ENCODE data around the gene SBF2. TPM values are rescaled to one million over a fixed set of nuclear protein-coding genes. Genes with fewer than 3 reads are reported as not detected.

The SBF2 gene
- polyA plus RNA-seq, 2 donors, result 8.5 to 12.1 TPM

- H3K9me3 ChIP-seq (ENCODE audit: control insufficient read depth in 2 of 2, insufficient read depth in 1 of 2, low read depth in 1 of 2, low read length in 1 of 2), result no peaks in the 10 kb centered on the region
- H3K27me3 ChIP-seq (ENCODE audit: control insufficient read depth in 1 of 2, insufficient read depth in 2 of 2, low read length in 2 of 2), result no peaks in the 10 kb centered on the region
- no peak overlapping the region for H3K4me3 ChIP-seq (ENCODE audit: low read depth in 1 of 2, low read length in 2 of 2)
- H3K27ac ChIP-seq (ENCODE audit: low read depth in 2 of 2, low read length in 1 of 2), result no peak overlapping the region
- 84 to 85% methylated on average over 3 of the region's 3 CpGs for WGBS, 2 donors
- H3K36me3 ChIP-seq (ENCODE audit: control insufficient read depth in 2 of 2, insufficient read depth in 2 of 2, low read length in 1 of 2), result no peaks in the 10 kb centered on the region
- no peaks in the 10 kb centered on the region for H3K4me1 ChIP-seq (ENCODE audit: control insufficient read depth in 2 of 2, insufficient read depth in 2 of 2, low read length in 1 of 2)
Measured at GRCh38 chr11:10211470-10211869, 82.5 kb downstream of the SBF2 start.

GRCh38 chr11:10209326-10209725 lies 84.7 kb downstream of the SBF2 start:
- Histone ChIP-seq H3K9me3 (ENCODE audit: control insufficient read depth in 2 of 2, insufficient read depth in 1 of 2, low read depth in 1 of 2, low read length in 1 of 2) (no peaks in the 10 kb centered on the region), H3K4me1 (ENCODE audit: control insufficient read depth in 2 of 2, insufficient read depth in 2 of 2, low read length in 1 of 2) (no peaks in the 10 kb centered on the region), H3K27me3 (ENCODE audit: control insufficient read depth in 1 of 2, insufficient read depth in 2 of 2, low read length in 2 of 2) (no peaks in the 10 kb centered on the region), H3K4me3 (ENCODE audit: low read depth in 1 of 2, low read length in 2 of 2) (no peak overlapping the region), H3K36me3 (ENCODE audit: control insufficient read depth in 2 of 2, insufficient read depth in 2 of 2, low read length in 1 of 2) (no peaks in the 10 kb centered on the region), H3K27ac (ENCODE audit: low read depth in 2 of 2, low read length in 1 of 2) (no peak overlapping the region)
- 69 to 80% methylated on average over 4 of the region's 4 CpGs for WGBS, 2 donors

- Histone ChIP-seq H3K27me3 (ENCODE audit: control insufficient read depth in 1 of 2, insufficient read depth in 2 of 2, low read length in 2 of 2) (no peaks in the 10 kb centered on the region), H3K4me3 (ENCODE audit: low read depth in 1 of 2, low read length in 2 of 2) (no peak overlapping the region), H3K4me1 (ENCODE audit: control insufficient read depth in 2 of 2, insufficient read depth in 2 of 2, low read length in 1 of 2) (no peaks in the 10 kb centered on the region), H3K36me3 (ENCODE audit: control insufficient read depth in 2 of 2, insufficient read depth in 2 of 2, low read length in 1 of 2) (no peaks in the 10 kb centered on the region), H3K9me3 (ENCODE audit: control insufficient read depth in 2 of 2, insufficient read depth in 1 of 2, low read depth in 1 of 2, low read length in 1 of 2) (no peaks in the 10 kb centered on the region), H3K27ac (ENCODE audit: low read depth in 2 of 2, low read length in 1 of 2) (no peak overlapping the region)
- WGBS, 2 donors, result 20 to 22% methylated on average over 4 of the region's 4 CpGs
Measured at GRCh38 chr11:10208131-10208575, 85.9 kb downstream of the SBF2 start.

GRCh38 chr11:10205928-10206327 lies 88.1 kb downstream of the SBF2 start:
- no peaks in the 10 kb centered on the region for H3K9me3 ChIP-seq (ENCODE audit: control insufficient read depth in 2 of 2, insufficient read depth in 1 of 2, low read depth in 1 of 2, low read length in 1 of 2)
- no peak overlapping the region for H3K4me3 ChIP-seq (ENCODE audit: low read depth in 1 of 2, low read length in 2 of 2)
- H3K36me3 ChIP-seq (ENCODE audit: control insufficient read depth in 2 of 2, insufficient read depth in 2 of 2, low read length in 1 of 2), result no peaks in the 10 kb centered on the region
- no peaks in the 10 kb centered on the region for H3K4me1 ChIP-seq (ENCODE audit: control insufficient read depth in 2 of 2, insufficient read depth in 2 of 2, low read length in 1 of 2)
- H3K27ac ChIP-seq (ENCODE audit: low read depth in 2 of 2, low read length in 1 of 2), result no peak overlapping the region
- H3K27me3 ChIP-seq (ENCODE audit: control insufficient read depth in 1 of 2, insufficient read depth in 2 of 2, low read length in 2 of 2), result no peaks in the 10 kb centered on the region
- WGBS, 2 donors, result 76 to 78% methylated on average over 1 of the region's 1 CpG

- Histone ChIP-seq H3K27ac (ENCODE audit: low read depth in 2 of 2, low read length in 1 of 2) (no peak overlapping the region), H3K4me3 (ENCODE audit: low read depth in 1 of 2, low read length in 2 of 2) (no peak overlapping the region), H3K27me3 (ENCODE audit: control insufficient read depth in 1 of 2, insufficient read depth in 2 of 2, low read length in 2 of 2) (no peaks in the 10 kb centered on the region), H3K4me1 (ENCODE audit: control insufficient read depth in 2 of 2, insufficient read depth in 2 of 2, low read length in 1 of 2) (no peaks in the 10 kb centered on the region), H3K9me3 (ENCODE audit: control insufficient read depth in 2 of 2, insufficient read depth in 1 of 2, low read depth in 1 of 2, low read length in 1 of 2) (no peaks in the 10 kb centered on the region), H3K36me3 (ENCODE audit: control insufficient read depth in 2 of 2, insufficient read depth in 2 of 2, low read length in 1 of 2) (no peaks in the 10 kb centered on the region)
- WGBS, 2 donors, result 86 to 91% methylated on average over 4 of the region's 4 CpGs
Measured at GRCh38 chr11:10204021-10204420, 90.0 kb downstream of the SBF2 start.

GRCh38 chr11:10201343-10201742 lies 92.7 kb downstream of the SBF2 start:
- WGBS, 2 donors, result 84 to 85% methylated on average over 1 of the region's 1 CpG
- Histone ChIP-seq H3K27ac (ENCODE audit: low read depth in 2 of 2, low read length in 1 of 2) (no peak overlapping the region), H3K4me1 (ENCODE audit: control insufficient read depth in 2 of 2, insufficient read depth in 2 of 2, low read length in 1 of 2) (no peaks in the 10 kb centered on the region), H3K36me3 (ENCODE audit: control insufficient read depth in 2 of 2, insufficient read depth in 2 of 2, low read length in 1 of 2) (no peaks in the 10 kb centered on the region), H3K4me3 (ENCODE audit: low read depth in 1 of 2, low read length in 2 of 2) (no peak overlapping the region), H3K9me3 (ENCODE audit: control insufficient read depth in 2 of 2, insufficient read depth in 1 of 2, low read depth in 1 of 2, low read length in 1 of 2) (no peaks in the 10 kb centered on the region), H3K27me3 (ENCODE audit: control insufficient read depth in 1 of 2, insufficient read depth in 2 of 2, low read length in 2 of 2) (no peaks in the 10 kb centered on the region)

- no peaks in the 10 kb centered on the region for H3K4me1 ChIP-seq (ENCODE audit: control insufficient read depth in 2 of 2, insufficient read depth in 2 of 2, low read length in 1 of 2)
- no peaks in the 10 kb centered on the region for H3K27me3 ChIP-seq (ENCODE audit: control insufficient read depth in 1 of 2, insufficient read depth in 2 of 2, low read length in 2 of 2)
- H3K36me3 ChIP-seq (ENCODE audit: control insufficient read depth in 2 of 2, insufficient read depth in 2 of 2, low read length in 1 of 2), result no peaks in the 10 kb centered on the region
- no peak overlapping the region for H3K27ac ChIP-seq (ENCODE audit: low read depth in 2 of 2, low read length in 1 of 2)
- no peaks in the 10 kb centered on the region for H3K9me3 ChIP-seq (ENCODE audit: control insufficient read depth in 2 of 2, insufficient read depth in 1 of 2, low read depth in 1 of 2, low read length in 1 of 2)
- WGBS, 2 donors, result 97 to 100% methylated on average over 2 of the region's 2 CpGs
- H3K4me3 ChIP-seq (ENCODE audit: low read depth in 1 of 2, low read length in 2 of 2), result no peak overlapping the region
Measured at GRCh38 chr11:10197091-10197490, 96.9 kb downstream of the SBF2 start.

- Histone ChIP-seq H3K9me3 (ENCODE audit: control insufficient read depth in 2 of 2, insufficient read depth in 1 of 2, low read depth in 1 of 2, low read length in 1 of 2) (no peaks in the 10 kb centered on the region), H3K4me3 (ENCODE audit: low read depth in 1 of 2, low read length in 2 of 2) (no peak overlapping the region), H3K4me1 (ENCODE audit: control insufficient read depth in 2 of 2, insufficient read depth in 2 of 2, low read length in 1 of 2) (no peaks in the 10 kb centered on the region), H3K27me3 (ENCODE audit: control insufficient read depth in 1 of 2, insufficient read depth in 2 of 2, low read length in 2 of 2) (no peaks in the 10 kb centered on the region), H3K27ac (ENCODE audit: low read depth in 2 of 2, low read length in 1 of 2) (no peak overlapping the region), H3K36me3 (ENCODE audit: control insufficient read depth in 2 of 2, insufficient read depth in 2 of 2, low read length in 1 of 2) (no peaks in the 10 kb centered on the region)
- WGBS, 2 donors, result 77 to 97% methylated on average over 2 of the region's 2 CpGs
Measured at GRCh38 chr11:10192036-10192435, 102.0 kb downstream of the SBF2 start.

- no peak overlapping the region for H3K4me3 ChIP-seq (ENCODE audit: low read depth in 1 of 2, low read length in 2 of 2)
- no peaks in the 10 kb centered on the region for H3K27me3 ChIP-seq (ENCODE audit: control insufficient read depth in 1 of 2, insufficient read depth in 2 of 2, low read length in 2 of 2)
- no peak overlapping the region for H3K27ac ChIP-seq (ENCODE audit: low read depth in 2 of 2, low read length in 1 of 2)
- WGBS, 2 donors, result 92 to 93% methylated on average over 3 of the region's 3 CpGs
- H3K4me1 ChIP-seq (ENCODE audit: control insufficient read depth in 2 of 2, insufficient read depth in 2 of 2, low read length in 1 of 2), result no peaks in the 10 kb centered on the region
- no peaks in the 10 kb centered on the region for H3K36me3 ChIP-seq (ENCODE audit: control insufficient read depth in 2 of 2, insufficient read depth in 2 of 2, low read length in 1 of 2)
- H3K9me3 ChIP-seq (ENCODE audit: control insufficient read depth in 2 of 2, insufficient read depth in 1 of 2, low read depth in 1 of 2, low read length in 1 of 2), result no peaks in the 10 kb centered on the region
Measured at GRCh38 chr11:10181811-10182210, 112.2 kb downstream of the SBF2 start.

- Histone ChIP-seq H3K27ac (ENCODE audit: low read depth in 2 of 2, low read length in 1 of 2) (no peak overlapping the region), H3K4me3 (ENCODE audit: low read depth in 1 of 2, low read length in 2 of 2) (no peak overlapping the region), H3K36me3 (ENCODE audit: control insufficient read depth in 2 of 2, insufficient read depth in 2 of 2, low read length in 1 of 2) (no peaks in the 10 kb centered on the region), H3K27me3 (ENCODE audit: control insufficient read depth in 1 of 2, insufficient read depth in 2 of 2, low read length in 2 of 2) (no peaks in the 10 kb centered on the region), H3K9me3 (ENCODE audit: control insufficient read depth in 2 of 2, insufficient read depth in 1 of 2, low read depth in 1 of 2, low read length in 1 of 2) (no peaks in the 10 kb centered on the region), H3K4me1 (ENCODE audit: control insufficient read depth in 2 of 2, insufficient read depth in 2 of 2, low read length in 1 of 2) (no peaks in the 10 kb centered on the region)
Measured at GRCh38 chr11:10164621-10165020, 129.4 kb downstream of the SBF2 start.
